IMR-90 (cell line): Measurements from ENCODE around the gene GOLIM4. TPM values are rescaled to one million over a fixed set of nuclear protein-coding genes. Genes with fewer than 3 reads are reported as not detected.

Experiments used
- ATAC-seq: fragments of 200-7000 bp; cut with Tn5 transposase; 2 replicates; pipeline ENCODE4 v1.9.1; 2020; ENCODE audit warnings: low read depth, mild to moderate bottlenecking, moderate library complexity
- BruUV-seq: library from RNA; stranded (reverse); fragments of 400-500 nt; replicated peaks from 2 replicates; lab custom pipeline; 2021; lab: Mats Ljungman, UMichigan
- CTCF ChIA-PET: fragments of 300-600 bp; formaldehyde crosslinking; extraction: SDS; loops from one replicate; lab custom pipeline; 2021; ENCODE audit warnings: antibody characterized with exemption; lab: Yijun Ruan, JAX
- POLR2A ChIA-PET: fragments of 300-600 bp; sonication (Branson Sonifier 250); formaldehyde crosslinking; loops from one replicate; lab custom pipeline; 2022; ENCODE audit warnings: antibody characterized with exemption; ENCODE audit not compliant: unreplicated experiment; lab: Charles Lee
- DNase-seq: peaks from one replicate; pipeline ENCODE4 v3.0.0; 2013
- H2AFZ ChIP-seq: replicated peaks from 2 replicates; pipeline ENCODE3; 2013; ENCODE audit warnings: low read length, mild to moderate bottlenecking; ENCODE audit not compliant: poor library complexity
- H2AK5ac ChIP-seq: 2 replicates; pipeline ENCODE4 v1.6.1; 2013; ENCODE audit warnings: low read depth, low read length, inconsistent platforms
- H2AK9ac ChIP-seq: replicated peaks from 2 replicates; pipeline ENCODE3; 2013; ENCODE audit warnings: mild to moderate bottlenecking, low read depth, low read length, moderate library complexity; ENCODE audit not compliant: poor library complexity
- H2BK120ac ChIP-seq: 2 replicates; pipeline ENCODE4 v1.6.1; 2013; ENCODE audit warnings: low read depth, low read length, inconsistent platforms
- H2BK15ac ChIP-seq: 3 replicates; pipeline ENCODE4 v1.6.1; 2013; ENCODE audit warnings: low read depth, low read length, inconsistent platforms
- H2BK20ac ChIP-seq: 2 replicates; pipeline ENCODE4 v1.6.1; 2013; ENCODE audit warnings: low read depth, mild to moderate bottlenecking, inconsistent platforms, low read length, moderate library complexity
- H2BK5ac ChIP-seq: 2 replicates; pipeline ENCODE4 v1.6.1; 2013; ENCODE audit warnings: mild to moderate bottlenecking, low read depth, low read length, inconsistent platforms; ENCODE audit not compliant: poor library complexity, severe bottlenecking
- H3K14ac ChIP-seq: replicated peaks from 2 replicates; pipeline ENCODE4 v1.6.1; 2013; ENCODE audit warnings: low read depth, low read length, inconsistent platforms
- H3K18ac ChIP-seq: 2 replicates; pipeline ENCODE4 v1.6.1; 2013; ENCODE audit warnings: low read depth, low read length, control low read depth
- H3K23ac ChIP-seq: 2 replicates; pipeline ENCODE4 v1.6.1; 2013; ENCODE audit warnings: low read depth, low read length, inconsistent platforms
- H3K27ac ChIP-seq: 2 replicates; pipeline ENCODE4 v1.5.1; 2013; ENCODE audit warnings: mild to moderate bottlenecking, control low read depth, low read length; ENCODE audit not compliant: insufficient read depth
- H3K27me3 ChIP-seq: 2 replicates; pipeline ENCODE4 v1.6.1; 2013; ENCODE audit warnings: low read length; ENCODE audit not compliant: control insufficient read depth, insufficient read depth
- H3K36me3 ChIP-seq: 2 replicates; pipeline ENCODE4 v1.6.1; 2013; ENCODE audit warnings: low read length, mixed read lengths; ENCODE audit not compliant: control insufficient read depth, insufficient read depth
- H3K4ac ChIP-seq: 2 replicates; pipeline ENCODE4 v1.6.1; 2013; ENCODE audit warnings: low read depth, low read length, inconsistent platforms
- H3K4me1 ChIP-seq: 2 replicates; pipeline ENCODE4 v1.6.1; 2013; ENCODE audit warnings: low read length, mixed read lengths; ENCODE audit not compliant: control insufficient read depth, insufficient read depth
- H3K4me2 ChIP-seq: 2 replicates; pipeline ENCODE4 v1.6.1; 2013; ENCODE audit warnings: low read depth, mild to moderate bottlenecking, control low read depth, low read length, moderate library complexity
- H3K4me3 ChIP-seq: 2 replicates; pipeline ENCODE4 v1.5.1; 2013; ENCODE audit warnings: low read depth, mild to moderate bottlenecking, control low read depth, low read length, moderate library complexity; ENCODE audit not compliant: insufficient read depth
- H3K56ac ChIP-seq: 2 replicates; pipeline ENCODE4 v1.6.1; 2013; ENCODE audit warnings: low read length, inconsistent platforms; ENCODE audit not compliant: insufficient read depth; ENCODE audit errors: extremely low read depth
- H3K79me1 ChIP-seq, 2 experiments: 2 replicates each; pipeline ENCODE4 v1.6.1; 2013; ENCODE audit warnings: low read length in 2 of 2, inconsistent platforms in 1 of 2, low read depth in 1 of 2
- H3K9ac ChIP-seq: 2 replicates; pipeline ENCODE4 v1.6.1; 2013; ENCODE audit warnings: low read depth, low read length, control low read depth
- H3K9me1 ChIP-seq: 2 replicates; pipeline ENCODE4 v1.6.1; 2013; ENCODE audit warnings: low read length, inconsistent platforms; ENCODE audit not compliant: insufficient read depth
- H3K9me3 ChIP-seq: 2 replicates; pipeline ENCODE4 v1.6.1; 2013; ENCODE audit warnings: low read length; ENCODE audit not compliant: control insufficient read depth, insufficient read depth
- H4K20me1 ChIP-seq: 2 replicates; pipeline ENCODE4 v1.6.1; 2013; ENCODE audit warnings: low read length, inconsistent platforms; ENCODE audit not compliant: insufficient read depth
- H4K5ac ChIP-seq: 2 replicates; pipeline ENCODE4 v1.6.1; 2013; ENCODE audit warnings: mild to moderate bottlenecking, low read depth, low read length, control low read depth
- H4K8ac ChIP-seq, 2 experiments: 2 replicates each; pipeline ENCODE4 v1.6.1; 2013; ENCODE audit warnings: low read depth in 2 of 2, low read length in 2 of 2, control low read depth in 1 of 2, inconsistent platforms in 1 of 2
- H4K91ac ChIP-seq: 2 replicates; pipeline ENCODE4 v1.6.1; 2013; ENCODE audit warnings: low read depth, low read length, inconsistent platforms; ENCODE audit not compliant: insufficient read depth
- BHLHE40 ChIP-seq: fragments of 150-350 bp; IDR thresholded peaks from 2 replicates; pipeline ENCODE4 v1.6.1; 2016; ENCODE audit warnings: mild to moderate bottlenecking, low read depth, low read length
- FOS ChIP-seq: fragments of 150-350 bp; IDR thresholded peaks from 2 replicates; pipeline ENCODE4 v1.6.1; 2016; ENCODE audit warnings: low read depth, low read length
- MAZ ChIP-seq: IDR thresholded peaks from 2 replicates; pipeline ENCODE4 v1.6.1; 2012; ENCODE audit warnings: low read depth, mild to moderate bottlenecking, low read length, improper control_type of control experiment, moderate library complexity, borderline replicate concordance
- MXI1 ChIP-seq: IDR thresholded peaks from 2 replicates; pipeline ENCODE4 v1.6.1; 2012; ENCODE audit warnings: low read depth, mild to moderate bottlenecking, low read length, moderate library complexity, borderline replicate concordance
- POLR2A ChIP-seq: IDR thresholded peaks from 2 replicates; pipeline ENCODE4 v1.6.1; 2012; ENCODE audit warnings: mild to moderate bottlenecking, low read depth, low read length
- WGBS, 2 experiments: methylation state at CpG; one replicate each; pipeline versions ENCODE4 v1.1.5 to v1.1.7; 2013; ENCODE audit warnings: missing lambda C conversion rate in 2 of 2; ENCODE audit not compliant: insufficient read length in 1 of 2; ENCODE audit errors: extremely low coverage in 2 of 2; 5-methylcytosine and 5-hydroxymethylcytosine counted together
- dilution Hi-C: fragments of 300-500 bp; cut with HindIII; formaldehyde crosslinking; loops from one replicate; pipeline ENCODE4 v1.14.3; 2018; ENCODE audit warnings: low sequenced_read_pairs; ENCODE audit not compliant: unreplicated experiment
- in situ Hi-C: fragments of 300-500 bp; cut with MboI; formaldehyde crosslinking; loops from 3 replicates; pipeline ENCODE4 v1.14.3; 2019; ENCODE audit warnings: low sequenced_read_pairs, inconsistent platforms, mixed read lengths
- intact Hi-C: fragments of 100-400 bp; cut with micrococcal nuclease; formaldehyde crosslinking; loops from 2 replicates; pipeline ENCODE4 v1.10.0; 2022
- polyA plus RNA-seq, 3 experiments: library from polyadenylated mRNA; depleted of rRNA; stranded (reverse); fragments of >200 nt; gene quantifications; 2 replicates each; pipeline ENCODE4 v1.2.3, GENCODE V29; 2012; ENCODE audit warnings: low replicate concordance in 1 of 3
- total RNA-seq: library from RNA; depleted of rRNA; stranded (reverse); fragments of >200 nt; gene quantifications from 2 replicates; pipeline ENCODE4 v1.2.3, GENCODE V29; 2012

The GOLIM4 gene
- total and polyA plus RNA-seq, 2 of the 4 experiments (the other 2 are of a cell fraction) = 44.6 to 71.2 TPM

DNA sequence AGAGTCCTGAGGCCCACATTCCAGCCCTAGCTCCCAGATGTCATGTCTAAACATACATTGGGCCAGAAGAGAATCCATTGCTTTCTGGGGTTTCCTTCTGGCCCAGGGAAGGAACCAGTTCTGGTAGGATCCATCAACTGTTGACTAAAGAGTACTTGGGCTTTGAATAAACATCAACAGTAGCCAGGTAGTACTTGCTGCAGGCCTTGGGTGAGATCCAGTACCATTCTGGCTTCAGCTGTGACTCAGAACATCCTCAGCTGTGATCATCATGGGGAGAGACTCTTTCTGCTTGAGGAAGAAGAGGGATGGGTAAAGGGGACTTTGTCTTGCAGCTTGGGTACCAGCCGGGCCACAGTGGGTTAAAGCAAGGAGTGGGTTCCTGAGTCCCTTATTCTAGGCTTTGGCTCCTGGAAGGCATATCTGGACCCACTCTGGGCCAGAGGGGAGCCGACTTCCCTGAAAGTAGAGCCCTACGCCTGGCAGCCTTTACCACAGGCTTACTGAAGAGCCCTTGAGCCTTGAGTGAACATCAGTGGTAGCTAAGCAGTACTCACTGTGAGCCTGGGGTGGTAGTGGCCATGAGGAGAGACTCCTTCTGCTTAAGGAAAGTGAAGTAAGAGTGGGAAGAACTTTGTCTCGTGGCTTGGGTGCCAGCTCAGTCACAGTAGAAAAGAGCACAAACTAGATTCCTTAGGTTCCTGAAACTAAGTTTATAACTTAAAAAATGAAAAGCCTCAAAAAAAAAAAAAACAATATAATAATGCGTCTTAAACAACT lies 128.3 kb downstream of the GOLIM4 start:
- no peak overlapping the region for H2BK20ac ChIP-seq
- H3K23ac ChIP-seq = no peak overlapping the region
- no peak for TF ChIP-seq BHLHE40
- no peak for TF ChIP-seq MXI1
- no peak for TF ChIP-seq POLR2A
- no peak for TF ChIP-seq MAZ
- TF ChIP-seq FOS = no peak
- H4K5ac ChIP-seq = no peak overlapping the region
- DNase-seq (no peak), ATAC-seq (no peak)
- no peak overlapping the region for H3K18ac ChIP-seq
- no TSS peak for BruUV-seq
- H4K20me1 ChIP-seq = no peaks in the 10 kb centered on the region
- no peak overlapping the region for H3K27ac ChIP-seq
- no peak overlapping the region for H3K9ac ChIP-seq
- no peak overlapping the region for H4K8ac ChIP-seq
- H3K79me1 ChIP-seq = no peaks in the 10 kb centered on the region
- H3K4me2 ChIP-seq = no peak overlapping the region
- no peak overlapping the region for H2AK5ac ChIP-seq
- no peaks in the 10 kb centered on the region for H3K9me1 ChIP-seq
- no peak overlapping the region for H3K14ac ChIP-seq
- 83% methylated on average over 2 of the region's 5 CpGs; no CpG with 5 or more reads in 1 of the 2 experiments for WGBS, 2 experiments
- no peaks in the 10 kb centered on the region for H3K4me1 ChIP-seq
- no peak overlapping the region for H2BK15ac ChIP-seq
- in situ Hi-C loops (no loop called here), intact Hi-C loops (no loop called here), dilution Hi-C loops (no loop called here)
- H3K4me3 ChIP-seq = no peak overlapping the region
- H2AK9ac ChIP-seq = no peak overlapping the region
- H3K56ac ChIP-seq = no peak overlapping the region
- no peak overlapping the region for H2AFZ ChIP-seq
- H4K91ac ChIP-seq = no peak overlapping the region
- H3K27me3 ChIP-seq = no peaks in the 10 kb centered on the region; the same call in 1 of the 2 replicates
- ChIA-PET POLR2A (no interaction called here), CTCF (interaction anchor here (0.6 kb wide), 1 partner anchor 20 kb away, joined by 3 read pairs; no protein-coding TSS in a partner anchor)
- no peak overlapping the region for H2BK120ac ChIP-seq
- no peaks in the 10 kb centered on the region for H3K36me3 ChIP-seq
- H2BK5ac ChIP-seq = no peak overlapping the region
- no peaks in the 10 kb centered on the region for H3K9me3 ChIP-seq
- no peak overlapping the region for H3K4ac ChIP-seq
